ENCODE measurements around the gene RAB3A.
"Not testable (repeated sequence)": the region's sequence is repeated elsewhere in the genome, so short reads cannot be mapped to it uniquely, and the experiment has no call there.

The RAB3A gene

GRCh38 chr19:18218600-18218999 lies 14.8 kb upstream of the RAB3A start:
- Mint-ChIP-seq H3K27ac (no peak overlapping the region), H3K4me1 (ENCODE audit: low read depth in 2 of 2) (peaks cover 0 to 5% of the 10 kb centered on the region in 2 donors), H3K27me3 (peaks cover 8 to 34% of the 10 kb centered on the region in 2 donors), H3K4me3 (no peak overlapping the region), H3K9me3 (no peaks in the 10 kb centered on the region), H3K36me3 (ENCODE audit: insufficient read depth) (no peaks in the 10 kb centered on the region)
- ATAC-seq (replicated peaks) (no peak), DNase-seq (no peak)

GRCh38 chr19:18218159-18218558 lies 14.3 kb upstream of the RAB3A start:
- Mint-ChIP-seq H3K4me1 (ENCODE audit: low read depth in 2 of 2) (peaks cover 0 to 5% of the 10 kb centered on the region in 2 donors), H3K27me3 (peaks cover 5 to 32% of the 10 kb centered on the region in 2 donors), H3K9me3 (no peaks in the 10 kb centered on the region), H3K4me3 (no peak overlapping the region), H3K27ac (no peak overlapping the region), H3K36me3 (ENCODE audit: insufficient read depth) (no peaks in the 10 kb centered on the region)
- ATAC-seq (replicated peaks): no peak
- DNase-seq: no peak

- H3K4me1 Mint-ChIP-seq (ENCODE audit: low read depth in 2 of 2): peaks cover 0 to 5% of the 10 kb centered on the region in 2 donors
- peaks cover 5 to 20% of the 10 kb centered on the region in 2 donors for H3K27me3 Mint-ChIP-seq
- DNase-seq: no peak
- H3K27ac Mint-ChIP-seq: no peak overlapping the region
- no peak for ATAC-seq (replicated peaks)
- H3K36me3 Mint-ChIP-seq (ENCODE audit: insufficient read depth): no peaks in the 10 kb centered on the region
- H3K9me3 Mint-ChIP-seq: no peaks in the 10 kb centered on the region
- no peak overlapping the region for H3K4me3 Mint-ChIP-seq
Observed at GRCh38 chr19:18216789-18217188, 12.9 kb upstream of the RAB3A start.

GRCh38 chr19:18214779-18215433 lies 11.1 kb upstream of the RAB3A start:
- peaks cover 4% of the 10 kb centered on the region for H3K36me3 Mint-ChIP-seq (ENCODE audit: insufficient read depth)
- H3K27me3 Mint-ChIP-seq: peaks cover 6 to 20% of the 10 kb centered on the region in 2 donors
- no peak overlapping the region for H3K4me3 Mint-ChIP-seq
- ATAC-seq (replicated peaks): no peak
- no peak for DNase-seq
- H3K4me1 Mint-ChIP-seq (ENCODE audit: low read depth in 2 of 2): peaks cover 0 to 2% of the 10 kb centered on the region in 2 donors
- H3K27ac Mint-ChIP-seq: no peak overlapping the region
- no peaks in the 10 kb centered on the region for H3K9me3 Mint-ChIP-seq

- no peaks in the 10 kb centered on the region for H3K9me3 Mint-ChIP-seq
- no peak overlapping the region for H3K27ac Mint-ChIP-seq
- H3K4me3 Mint-ChIP-seq: no peak overlapping the region
- no peak for DNase-seq
- peaks cover 0 to 2% of the 10 kb centered on the region in 2 donors for H3K4me1 Mint-ChIP-seq (ENCODE audit: low read depth in 2 of 2)
- peaks cover 9 to 28% of the 10 kb centered on the region in 2 donors for H3K27me3 Mint-ChIP-seq
- peaks cover 4% of the 10 kb centered on the region for H3K36me3 Mint-ChIP-seq (ENCODE audit: insufficient read depth)
- no peak for ATAC-seq (replicated peaks)
Observed at GRCh38 chr19:18211683-18212082, 7.8 kb upstream of the RAB3A start.

- H3K9me3 Mint-ChIP-seq; DNase-seq; H3K27ac Mint-ChIP-seq; H3K4me1 Mint-ChIP-seq (ENCODE audit: low read depth in 2 of 2); ATAC-seq (replicated peaks); H3K36me3 Mint-ChIP-seq (ENCODE audit: insufficient read depth); H3K4me3 Mint-ChIP-seq: not testable (repeated sequence)
- H3K27me3 Mint-ChIP-seq: peaks cover 9 to 28% of the 10 kb centered on the region in 2 donors
Observed at GRCh38 chr19:18209912-18210311, 6.1 kb upstream of the RAB3A start.

GRCh38 chr19:18208098-18208951 lies 4.5 kb upstream of the RAB3A start:
- no peaks in the 10 kb centered on the region for H3K9me3 Mint-ChIP-seq
- no peak overlapping the region for H3K27ac Mint-ChIP-seq
- H3K4me1 Mint-ChIP-seq (ENCODE audit: low read depth in 2 of 2): peaks cover 8% of the 10 kb centered on the region in 2 donors
- H3K4me3 Mint-ChIP-seq: no peak overlapping the region
- DNase-seq (peak; percentile 37 to 45 (median 40)), ATAC-seq (replicated peaks) (no peak)
- peaks cover 9 to 28% of the 10 kb centered on the region in 2 donors for H3K27me3 Mint-ChIP-seq
- H3K36me3 Mint-ChIP-seq (ENCODE audit: insufficient read depth): peaks cover 20% of the 10 kb centered on the region

- ATAC-seq (replicated peaks) (no peak), DNase-seq (no peak)
- Mint-ChIP-seq H3K27me3 (peaks cover 9 to 20% of the 10 kb centered on the region in 2 donors), H3K9me3 (no peaks in the 10 kb centered on the region), H3K36me3 (ENCODE audit: insufficient read depth) (peaks cover 19% of the 10 kb centered on the region), H3K4me3 (no peak overlapping the region), H3K27ac (no peak overlapping the region), H3K4me1 (ENCODE audit: low read depth in 2 of 2) (peaks cover 17 to 21% of the 10 kb centered on the region in 2 donors)
Observed at GRCh38 chr19:18206018-18206417, 2.2 kb upstream of the RAB3A start.

- H3K9me3 Mint-ChIP-seq: no peaks in the 10 kb centered on the region
- peaks cover 7 to 13% of the 10 kb centered on the region in 2 donors for H3K27me3 Mint-ChIP-seq
- H3K36me3 Mint-ChIP-seq (ENCODE audit: insufficient read depth): peaks cover 19% of the 10 kb centered on the region
- H3K27ac Mint-ChIP-seq: peak overlapping the region in 1 of 2 donors; percentile 90
- DNase-seq (peak; percentile 25 to 31 (median 31)), ATAC-seq (replicated peaks) (no peak)
- peaks cover 17 to 21% of the 10 kb centered on the region in 2 donors for H3K4me1 Mint-ChIP-seq (ENCODE audit: low read depth in 2 of 2)
- H3K4me3 Mint-ChIP-seq: peak overlapping the region; percentile 86 to 91
Observed at GRCh38 chr19:18205200-18205892, 1.5 kb upstream of the RAB3A start.

- DNase-seq: peak in 1 of 3 experiments; percentile 30
- peaks cover 19% of the 10 kb centered on the region for H3K36me3 Mint-ChIP-seq (ENCODE audit: insufficient read depth)
- H3K27ac Mint-ChIP-seq: peak overlapping the region; percentile 64 to 90
- H3K9me3 Mint-ChIP-seq: no peaks in the 10 kb centered on the region
- no peak for ATAC-seq (replicated peaks)
- peaks cover 17 to 21% of the 10 kb centered on the region in 2 donors for H3K4me1 Mint-ChIP-seq (ENCODE audit: low read depth in 2 of 2)
- peaks cover 0 to 8% of the 10 kb centered on the region in 2 donors for H3K27me3 Mint-ChIP-seq
- peak overlapping the region; percentile 86 to 91 for H3K4me3 Mint-ChIP-seq
Observed at GRCh38 chr19:18204394-18205199, 755 bp upstream of the RAB3A start.

- peak in 1 of 3 experiments; percentile 49 for DNase-seq
Observed at GRCh38 chr19:18203408-18203862, 407 bp downstream of the RAB3A start.

GRCh38 chr19:18202778-18203407 lies 949 bp downstream of the RAB3A start:
- Mint-ChIP-seq H3K4me3 (peak overlapping the region; percentile 86 to 91), H3K27me3 (no peaks in the 10 kb centered on the region), H3K36me3 (ENCODE audit: insufficient read depth) (peaks cover 19% of the 10 kb centered on the region), H3K9me3 (no peaks in the 10 kb centered on the region), H3K4me1 (ENCODE audit: low read depth in 2 of 2) (peaks cover 17 to 21% of the 10 kb centered on the region in 2 donors), H3K27ac (peak overlapping the region in 1 of 2 donors; percentile 90)
- DNase-seq: no peak
- no peak for ATAC-seq (replicated peaks)

More at GRCh38 chr19:18203408-18203862, 407 bp downstream of the RAB3A start:
- peak overlapping the region; percentile 86 to 91 for H3K4me3 Mint-ChIP-seq
- ATAC-seq (replicated peaks): peak; percentile 23
- peak overlapping the region; percentile 64 to 90 for H3K27ac Mint-ChIP-seq
- peaks cover 17 to 21% of the 10 kb centered on the region in 2 donors for H3K4me1 Mint-ChIP-seq (ENCODE audit: low read depth in 2 of 2)
- peaks cover 19% of the 10 kb centered on the region for H3K36me3 Mint-ChIP-seq (ENCODE audit: insufficient read depth)
- peaks cover 0 to 3% of the 10 kb centered on the region in 2 donors for H3K27me3 Mint-ChIP-seq
- H3K9me3 Mint-ChIP-seq: no peaks in the 10 kb centered on the region
